ENCODE data around the gene HIPK4. TPM values are rescaled to one million over a fixed set of nuclear protein-coding genes. Genes with fewer than 3 reads are reported as not detected.

The HIPK4 gene
- polyA plus RNA-seq, 1 experiment: 0.09 TPM

- Histone ChIP-seq H3K4me3 (ENCODE audit: low read depth, low read length) (no peak overlapping the region), H3K27me3 (ENCODE audit: control insufficient read depth, insufficient read depth, low read length) (no peaks in the 10 kb centered on the region), H3K27ac (ENCODE audit: low read depth, low read length) (no peak overlapping the region), H3K9me3 (ENCODE audit: control insufficient read depth, insufficient read depth, low read length) (no peaks in the 10 kb centered on the region; the same call in 1 of the 2 replicates)
- CTCF ChIA-PET: no interaction called here
- no peak for DNase-seq (ENCODE audit: low read depth, low spot score)
- TF ChIP-seq CTCF (IDR thresholded peaks at IDR 0.05; ENCODE audit: low read depth, low read length): no peak
- POLR2A ChIA-PET: no interaction called here
These were observed 7.6 kb upstream of the HIPK4 start for GRCh38 chr19:40397568-40397906.

GRCh38 chr19:40396886-40397567 lies 7.0 kb upstream of the HIPK4 start:
- no peak for DNase-seq (ENCODE audit: low read depth, low spot score)

GRCh38 chr19:40395956-40396355 lies 6.0 kb upstream of the HIPK4 start:
- no peak overlapping the region for H3K27ac ChIP-seq (ENCODE audit: low read depth, low read length)
- DNase-seq (ENCODE audit: low read depth, low spot score): no peak
- no peak overlapping the region for H3K4me3 ChIP-seq (ENCODE audit: low read depth, low read length)
- no peaks in the 10 kb centered on the region; the same call in 1 of the 2 replicates for H3K9me3 ChIP-seq (ENCODE audit: control insufficient read depth, insufficient read depth, low read length)
- CTCF ChIA-PET: interaction anchor here (0.9 kb wide), 1 partner anchor 22 kb away, joined by 3 read pairs; no protein-coding TSS in a partner anchor
- POLR2A ChIA-PET: no interaction called here
- H3K27me3 ChIP-seq (ENCODE audit: control insufficient read depth, insufficient read depth, low read length): no peaks in the 10 kb centered on the region
- TF ChIP-seq CTCF (IDR thresholded peaks at IDR 0.05; ENCODE audit: low read depth, low read length): no peak

More at GRCh38 chr19:40396886-40397567, 7.0 kb upstream of the HIPK4 start:
- no peak overlapping the region for H3K4me3 ChIP-seq (ENCODE audit: low read depth, low read length)
- H3K27me3 ChIP-seq (ENCODE audit: control insufficient read depth, insufficient read depth, low read length): no peaks in the 10 kb centered on the region
- ChIA-PET CTCF (interaction anchor here (0.9 kb wide), 1 partner anchor 21 kb away, joined by 3 read pairs; no protein-coding TSS in a partner anchor), POLR2A (no interaction called here)
- no peak overlapping the region for H3K27ac ChIP-seq (ENCODE audit: low read depth, low read length)
- H3K9me3 ChIP-seq (ENCODE audit: control insufficient read depth, insufficient read depth, low read length): no peaks in the 10 kb centered on the region; the same call in 1 of the 2 replicates
- no peak for TF ChIP-seq CTCF (IDR thresholded peaks at IDR 0.05; ENCODE audit: low read depth, low read length)

GRCh38 chr19:40394816-40395210 lies 4.8 kb upstream of the HIPK4 start:
- Histone ChIP-seq H3K4me3 (ENCODE audit: low read depth, low read length) (no peak overlapping the region), H3K27ac (ENCODE audit: low read depth, low read length) (no peak overlapping the region), H3K9me3 (ENCODE audit: control insufficient read depth, insufficient read depth, low read length) (no peaks in the 10 kb centered on the region; the same call in 1 of the 2 replicates), H3K27me3 (ENCODE audit: control insufficient read depth, insufficient read depth, low read length) (no peaks in the 10 kb centered on the region)
- DNase-seq (ENCODE audit: low read depth, low spot score): no peak
- TF ChIP-seq CTCF (IDR thresholded peaks at IDR 0.05; ENCODE audit: low read depth, low read length): no peak
- POLR2A ChIA-PET: interaction anchor here (0.7 kb wide), 2 partner anchors 10 to 29 kb away, joined by 3 to 11 read pairs; no protein-coding TSS in a partner anchor
- CTCF ChIA-PET: no interaction called here

Measured in AG04450 (cell line).